NCI-H2107 treated with DMSO at 0.1 percent for 48 hours (cell line): ENCODE measurements around the gene TBC1D22A.
"Not testable (repeated sequence)": the region's sequence is repeated elsewhere in the genome, so short reads cannot be mapped to it uniquely, and the experiment has no call there.

Experiments
- DNase-seq: peaks from one replicate; lab custom pipeline; 2025; ENCODE audit not compliant: unreplicated experiment; lab: John Stamatoyannopoulos, UW

TBC1D22A gene

GRCh38 chr22:47157486-47158270 lies 395.2 kb downstream of the TBC1D22A start:
- no peak for DNase-seq

- no peak for DNase-seq
These were observed 396.0 kb downstream of the TBC1D22A start for GRCh38 chr22:47158457-47158856.

GRCh38 chr22:47159592-47159991 lies 397.1 kb downstream of the TBC1D22A start:
- DNase-seq, result no peak

- no peak for DNase-seq
These were observed 397.7 kb downstream of the TBC1D22A start for GRCh38 chr22:47160141-47160541.

- DNase-seq, result no peak
These were observed 398.5 kb downstream of the TBC1D22A start for GRCh38 chr22:47160781-47161520.

GRCh38 chr22:47161631-47162030 lies 399.2 kb downstream of the TBC1D22A start:
- DNase-seq, result no peak

- no peak for DNase-seq
These were observed 400.4 kb downstream of the TBC1D22A start for GRCh38 chr22:47162865-47163264.

GRCh38 chr22:47163481-47163855 lies 401.0 kb downstream of the TBC1D22A start:
- DNase-seq, result no peak

GRCh38 chr22:47163856-47164513 lies 401.5 kb downstream of the TBC1D22A start:
- DNase-seq, result no peak

- DNase-seq, result no peak
These were observed 402.3 kb downstream of the TBC1D22A start for GRCh38 chr22:47164514-47165337.

- DNase-seq, result peak; percentile 82
These were observed 403.0 kb downstream of the TBC1D22A start for GRCh38 chr22:47165338-47166032.

- no peak for DNase-seq
These were observed 403.6 kb downstream of the TBC1D22A start for GRCh38 chr22:47166033-47166404.

GRCh38 chr22:47166446-47167016 lies 404.1 kb downstream of the TBC1D22A start:
- no peak for DNase-seq

- no peak for DNase-seq
These were observed 404.6 kb downstream of the TBC1D22A start for GRCh38 chr22:47167056-47167455.

- DNase-seq, result not testable (repeated sequence)
These were observed 405.5 kb downstream of the TBC1D22A start for GRCh38 chr22:47167921-47168320.

- no peak for DNase-seq
These were observed 406.0 kb downstream of the TBC1D22A start for GRCh38 chr22:47168441-47168840.

- no peak for DNase-seq
These were observed 406.7 kb downstream of the TBC1D22A start for GRCh38 chr22:47168900-47169800.

- no peak for DNase-seq
These were observed 407.3 kb downstream of the TBC1D22A start for GRCh38 chr22:47169801-47170140.
